Mesothelial cell of epicardium (in vitro differentiated cells): ENCODE data around the gene RNF213. TPM values are rescaled to one million over a fixed set of nuclear protein-coding genes. Genes with fewer than 3 reads are reported as not detected.

Source experiments
- DNase-seq, 2 experiments: peaks; one replicate each; pipeline ENCODE4 v3.0.0; 2021; ENCODE audit warnings: low spot score in 2 of 2; ENCODE audit not compliant: unreplicated experiment in 2 of 2
- H3K27ac Mint-ChIP-seq: 2 replicates; pipeline ENCODE4 v1.8.0; 2021; ENCODE audit warnings: mixed read lengths
- H3K27me3 Mint-ChIP-seq: 2 replicates; pipeline ENCODE4 v1.8.0; 2021; ENCODE audit warnings: low read depth, mixed read lengths
- H3K36me3 Mint-ChIP-seq: 2 replicates; pipeline ENCODE4 v1.8.0; 2021; ENCODE audit warnings: mixed read lengths
- H3K4me1 Mint-ChIP-seq: 2 replicates; pipeline ENCODE4 v1.8.0; 2021; ENCODE audit warnings: mixed read lengths
- H3K4me3 Mint-ChIP-seq: 2 replicates; pipeline ENCODE4 v1.8.0; 2021; ENCODE audit warnings: mild to moderate bottlenecking, moderate library complexity, mixed read lengths
- H3K9me3 Mint-ChIP-seq: 2 replicates; pipeline ENCODE4 v1.8.0; 2021; ENCODE audit warnings: mixed read lengths
- CTCF ChIP-seq: fragments of 200-600 bp; sonication (generic); IDR thresholded peaks from one replicate; pipeline ENCODE4 v1.5.0; 2021; ENCODE audit warnings: antibody characterized with exemption; ENCODE audit not compliant: unreplicated experiment
- total RNA-seq: library from RNA; stranded (reverse); gene quantifications from 3 replicates; pipeline ENCODE4 v1.2.1, GENCODE V29; 2021

RNF213 gene
- total RNA-seq, 1 donor from 2014 or later = 76.7 TPM

DNA sequence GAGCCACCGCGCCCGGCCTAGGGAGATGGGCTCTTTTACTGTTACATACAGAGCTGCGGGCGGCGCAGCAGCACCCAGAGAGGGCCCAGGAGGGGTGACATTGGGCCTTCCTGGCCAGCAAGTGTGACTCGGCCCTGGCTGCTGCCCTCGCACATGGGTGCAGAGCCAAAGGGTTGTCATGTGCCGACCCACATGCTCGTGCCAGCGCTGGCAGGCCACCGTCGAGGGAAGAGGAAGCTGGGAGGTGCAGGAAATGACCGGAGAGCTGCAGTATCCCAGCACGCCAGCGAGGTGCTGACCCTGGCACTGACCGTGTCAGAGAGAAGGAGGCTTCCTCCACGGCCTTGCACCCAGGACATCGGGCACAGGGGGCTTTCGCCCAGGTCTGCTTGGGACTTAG lies 162.3 kb downstream of the RNF213 start:
- Mint-ChIP-seq H3K27me3 (no peaks in the 10 kb centered on the region), H3K27ac (no peak overlapping the region), H3K4me1 (no peaks in the 10 kb centered on the region), H3K36me3 (peaks cover 7% of the 10 kb centered on the region), H3K4me3 (no peak overlapping the region), H3K9me3 (no peaks in the 10 kb centered on the region)
- TF ChIP-seq CTCF = no peak
- DNase-seq = no peak

GRCh38 chr17:80423536-80424225 lies 163.0 kb downstream of the RNF213 start:
- no peak overlapping the region for H3K27ac Mint-ChIP-seq
- no peaks in the 10 kb centered on the region for H3K4me1 Mint-ChIP-seq
- no peak for DNase-seq
- H3K36me3 Mint-ChIP-seq = no peaks in the 10 kb centered on the region
- TF ChIP-seq CTCF = no peak
- no peaks in the 10 kb centered on the region for H3K27me3 Mint-ChIP-seq
- no peak overlapping the region for H3K4me3 Mint-ChIP-seq
- H3K9me3 Mint-ChIP-seq = no peaks in the 10 kb centered on the region

DNA sequence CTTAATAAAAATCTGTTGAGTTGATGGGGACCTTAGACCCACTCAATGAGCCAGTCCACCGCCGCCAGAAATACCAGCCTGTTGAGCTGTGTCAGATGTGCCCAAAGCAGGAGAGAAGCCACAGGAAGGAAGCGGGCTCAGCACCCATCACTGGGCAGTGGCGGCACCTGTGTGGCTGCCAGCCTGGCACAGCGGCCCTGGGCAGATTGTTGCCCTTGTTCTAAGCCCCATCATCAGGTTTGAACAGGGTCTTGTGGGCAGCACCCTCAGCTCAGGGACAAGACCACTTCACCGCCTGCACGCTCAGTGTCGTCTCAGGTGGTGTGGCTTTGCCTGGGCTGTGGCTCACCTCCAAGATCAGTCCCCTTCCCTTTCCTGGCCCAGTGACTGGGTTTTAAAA lies 163.6 kb downstream of the RNF213 start:
- H3K9me3 Mint-ChIP-seq = no peaks in the 10 kb centered on the region
- no peaks in the 10 kb centered on the region for H3K36me3 Mint-ChIP-seq
- no peak overlapping the region for H3K27ac Mint-ChIP-seq
- H3K27me3 Mint-ChIP-seq = no peaks in the 10 kb centered on the region
- no peak for TF ChIP-seq CTCF
- DNase-seq = no peak
- no peaks in the 10 kb centered on the region for H3K4me1 Mint-ChIP-seq
- no peak overlapping the region for H3K4me3 Mint-ChIP-seq

- Mint-ChIP-seq H3K9me3 (no peaks in the 10 kb centered on the region), H3K4me3 (no peak overlapping the region), H3K4me1 (no peaks in the 10 kb centered on the region), H3K27ac (no peak overlapping the region), H3K27me3 (no peaks in the 10 kb centered on the region), H3K36me3 (no peaks in the 10 kb centered on the region)
- DNase-seq = no peak
- TF ChIP-seq CTCF = no peak
Observed at GRCh38 chr17:80424878-80425765, 164.5 kb downstream of the RNF213 start.

- Mint-ChIP-seq H3K36me3 (no peaks in the 10 kb centered on the region), H3K27ac (no peak overlapping the region)
Observed at GRCh38 chr17:80425835-80426426, 165.3 kb downstream of the RNF213 start.

More at GRCh38 chr17:80425835-80426426, 165.3 kb downstream of the RNF213 start:
- Mint-ChIP-seq H3K4me3 (no peak overlapping the region), H3K9me3 (no peaks in the 10 kb centered on the region), H3K27me3 (no peaks in the 10 kb centered on the region), H3K4me1 (no peaks in the 10 kb centered on the region)
- no peak for DNase-seq
- no peak for TF ChIP-seq CTCF
